NB4 (cell line): ENCODE measurements around the gene HDAC11.
"Not testable (repeated sequence)": the region's sequence is repeated elsewhere in the genome, so short reads cannot be mapped to it uniquely, and the experiment has no call there.

Experiments used
- DNase-seq: peaks from one replicate; pipeline ENCODE4 v3.0.0; 2010; ENCODE audit warnings: low read depth
- H3K4me3 ChIP-seq: one replicate; pipeline ENCODE4 v1.5.1; 2011; ENCODE audit warnings: mild to moderate bottlenecking, low read depth, low read length, moderate library complexity
- MYC ChIP-seq: IDR thresholded peaks from 2 replicates; pipeline ENCODE4 v1.6.1; 2011; ENCODE audit warnings: low read depth, low read length
- POLR2A ChIP-seq: IDR thresholded peaks from 2 replicates; pipeline ENCODE4 v1.6.1; 2011; ENCODE audit warnings: mild to moderate bottlenecking; ENCODE audit not compliant: insufficient read length; ENCODE audit errors: extremely low read depth
- TF ChIP-seq, protein P1 (sequence below): IDR thresholded peaks from 2 replicates; pipeline ENCODE4 v1.6.1; 2011; ENCODE audit warnings: low read depth, low read length
- TF ChIP-seq, protein P2 (sequence below): IDR thresholded peaks from one replicate; pipeline ENCODE4 v1.5.1; 2012; ENCODE audit warnings: low read depth, low read length

HDAC11 gene

DNA sequence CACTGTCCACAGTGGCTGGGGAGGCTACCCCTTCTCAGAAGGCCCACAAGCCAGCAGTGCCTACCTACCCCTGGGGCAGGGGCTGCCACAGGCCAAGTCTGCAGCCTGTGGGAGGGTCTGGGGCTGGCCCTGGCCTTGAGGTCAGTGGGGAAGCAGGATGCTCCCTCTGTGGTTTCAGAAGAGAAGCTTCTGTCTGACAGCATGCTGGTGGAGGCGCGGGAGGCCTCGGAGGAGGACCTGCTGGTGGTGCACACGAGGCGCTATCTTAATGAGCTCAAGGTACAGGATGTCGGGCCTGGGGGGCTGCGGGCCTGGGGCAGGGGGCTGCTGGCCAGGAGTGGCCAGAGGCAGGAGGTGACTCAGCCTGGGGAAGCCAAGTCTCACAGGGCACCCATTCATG lies 3.2 kb downstream of the HDAC11 start:
- DNase-seq = no peak
- TF ChIP-seq, protein P1, sequence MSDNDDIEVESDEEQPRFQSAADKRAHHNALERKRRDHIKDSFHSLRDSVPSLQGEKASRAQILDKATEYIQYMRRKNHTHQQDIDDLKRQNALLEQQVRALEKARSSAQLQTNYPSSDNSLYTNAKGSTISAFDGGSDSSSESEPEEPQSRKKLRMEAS = no peak
- TF ChIP-seq POLR2A = no peak
- no peak for TF ChIP-seq MYC
- TF ChIP-seq, protein P2, sequence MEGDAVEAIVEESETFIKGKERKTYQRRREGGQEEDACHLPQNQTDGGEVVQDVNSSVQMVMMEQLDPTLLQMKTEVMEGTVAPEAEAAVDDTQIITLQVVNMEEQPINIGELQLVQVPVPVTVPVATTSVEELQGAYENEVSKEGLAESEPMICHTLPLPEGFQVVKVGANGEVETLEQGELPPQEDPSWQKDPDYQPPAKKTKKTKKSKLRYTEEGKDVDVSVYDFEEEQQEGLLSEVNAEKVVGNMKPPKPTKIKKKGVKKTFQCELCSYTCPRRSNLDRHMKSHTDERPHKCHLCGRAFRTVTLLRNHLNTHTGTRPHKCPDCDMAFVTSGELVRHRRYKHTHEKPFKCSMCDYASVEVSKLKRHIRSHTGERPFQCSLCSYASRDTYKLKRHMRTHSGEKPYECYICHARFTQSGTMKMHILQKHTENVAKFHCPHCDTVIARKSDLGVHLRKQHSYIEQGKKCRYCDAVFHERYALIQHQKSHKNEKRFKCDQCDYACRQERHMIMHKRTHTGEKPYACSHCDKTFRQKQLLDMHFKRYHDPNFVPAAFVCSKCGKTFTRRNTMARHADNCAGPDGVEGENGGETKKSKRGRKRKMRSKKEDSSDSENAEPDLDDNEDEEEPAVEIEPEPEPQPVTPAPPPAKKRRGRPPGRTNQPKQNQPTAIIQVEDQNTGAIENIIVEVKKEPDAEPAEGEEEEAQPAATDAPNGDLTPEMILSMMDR = no peak
- H3K4me3 ChIP-seq = no peak overlapping the region

DNA sequence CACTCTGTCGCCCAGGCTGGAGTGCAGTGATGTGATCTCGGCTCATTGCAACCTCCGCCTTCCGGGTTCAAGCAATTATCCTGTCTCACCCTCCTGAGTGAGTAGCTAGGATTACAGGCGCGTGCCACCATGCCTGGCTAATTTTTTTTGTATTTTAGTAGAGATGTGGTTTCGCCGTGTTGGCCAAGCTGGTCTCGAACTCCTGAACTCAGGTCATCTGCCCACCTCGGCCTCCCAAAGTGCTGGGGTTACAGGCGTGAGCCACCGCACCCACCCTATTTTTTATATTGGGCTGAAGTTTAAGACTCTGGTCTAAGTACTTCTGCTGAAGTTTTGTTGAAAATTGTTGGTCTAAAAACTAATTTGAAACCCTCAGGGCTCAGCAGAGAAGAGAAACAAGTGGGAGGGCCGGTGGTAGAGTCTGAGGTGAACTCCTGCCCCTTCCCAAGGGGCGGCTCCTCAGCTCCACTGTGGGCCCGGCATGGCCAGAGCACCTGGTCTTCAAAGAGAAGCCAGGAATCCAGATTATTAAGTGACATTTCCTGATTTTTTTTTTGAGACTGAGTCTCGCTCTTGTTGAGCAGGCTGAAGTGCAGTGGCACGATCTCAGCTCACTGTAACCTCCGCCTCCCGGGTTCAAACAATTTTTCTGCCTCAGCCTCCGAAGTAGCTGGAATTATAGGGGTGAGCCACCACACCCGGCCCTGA lies 4.0 kb downstream of the HDAC11 start:
- H3K4me3 ChIP-seq = no peak overlapping the region
- no peak for DNase-seq
- no peak for TF ChIP-seq MYC
- TF ChIP-seq POLR2A = no peak
- TF ChIP-seq, protein P1 = no peak
- TF ChIP-seq, protein P2 = no peak

DNA sequence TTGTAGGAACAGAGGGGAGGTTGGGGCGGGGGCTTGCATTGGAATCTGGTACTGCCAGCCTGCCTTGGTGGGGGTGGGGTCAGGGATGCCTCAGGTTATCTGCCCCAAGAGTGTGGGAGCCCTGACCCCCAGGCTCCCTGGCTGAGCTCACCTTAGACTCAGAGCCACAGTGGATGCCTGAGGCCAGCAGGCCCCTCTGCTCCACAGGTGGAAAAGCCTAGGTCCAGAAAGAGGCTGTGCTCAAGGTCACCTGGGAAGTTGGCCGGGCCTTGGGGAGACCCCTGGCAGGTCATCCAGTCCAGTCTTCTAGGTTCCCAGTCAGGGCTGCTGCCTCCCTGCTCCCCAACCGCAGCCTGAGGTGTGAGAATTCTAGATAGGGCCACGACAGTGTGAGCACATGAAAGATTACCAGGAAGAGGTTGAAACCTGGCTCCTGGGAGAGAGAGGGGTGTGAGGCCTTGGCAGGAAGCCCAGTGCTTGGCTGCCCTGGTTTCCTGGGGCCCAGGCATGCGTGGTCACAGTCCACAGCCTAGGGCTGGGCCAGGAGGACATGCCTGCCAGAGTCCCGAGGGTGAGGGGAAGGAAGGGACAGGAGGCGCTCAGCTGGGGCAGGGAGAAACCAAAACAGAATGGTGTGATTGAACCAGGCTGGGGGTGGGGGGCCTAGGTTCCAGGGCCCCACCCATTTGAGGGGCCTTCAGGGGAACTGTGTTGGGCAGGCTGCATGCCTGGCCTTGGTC lies 4.9 kb downstream of the HDAC11 start:
- TF ChIP-seq, protein P1 = no peak
- TF ChIP-seq, protein P2 = no peak
- TF ChIP-seq MYC (no peak), POLR2A (no peak)
- no peak overlapping the region for H3K4me3 ChIP-seq
- DNase-seq = peak; percentile 41

DNA sequence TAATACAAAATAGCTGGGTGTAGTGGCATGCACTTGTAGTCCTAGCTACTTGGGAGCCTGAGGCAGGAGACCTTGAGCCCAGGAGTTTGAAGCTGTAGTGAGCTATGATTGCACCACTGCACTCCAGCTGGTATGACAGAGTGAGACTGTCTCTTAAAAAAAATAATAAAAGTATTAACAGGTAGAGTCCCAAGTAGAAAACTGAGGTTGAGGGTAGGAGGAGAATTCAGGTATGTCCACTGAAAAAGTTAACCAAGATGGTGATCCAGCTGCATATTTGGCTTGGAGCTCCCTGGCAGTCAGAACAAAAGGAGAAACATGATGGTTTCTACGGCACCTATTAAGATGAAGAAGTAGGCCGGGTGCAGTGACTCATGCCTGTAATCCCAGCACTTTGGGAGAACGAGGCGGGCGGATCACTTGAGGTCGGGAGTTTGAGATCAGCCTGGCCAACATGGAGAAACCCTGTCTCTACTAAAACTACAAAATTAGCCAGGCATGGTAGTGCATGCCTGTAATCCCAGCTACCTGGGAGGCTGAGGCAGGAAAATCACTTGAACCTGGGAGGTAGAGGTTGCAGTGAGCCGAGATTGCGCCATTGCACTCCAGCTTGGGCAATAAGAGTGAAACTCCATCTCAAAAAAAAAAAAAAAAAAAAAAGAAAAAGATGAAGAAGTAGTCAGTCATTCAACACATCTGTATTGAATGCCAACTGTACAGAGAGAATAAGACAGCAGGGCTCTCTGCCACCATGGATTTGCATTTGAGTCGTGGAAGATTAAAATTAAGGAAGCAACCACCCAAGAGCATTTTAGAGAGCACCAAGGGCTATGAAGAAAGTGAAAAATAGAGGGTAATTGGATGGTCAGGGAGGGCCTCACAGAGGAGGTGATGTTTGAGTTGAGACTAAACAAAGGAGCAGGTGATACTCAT lies 5.8 kb downstream of the HDAC11 start:
- not testable (repeated sequence) for H3K4me3 ChIP-seq
- peak; percentile 53 for DNase-seq

DNA sequence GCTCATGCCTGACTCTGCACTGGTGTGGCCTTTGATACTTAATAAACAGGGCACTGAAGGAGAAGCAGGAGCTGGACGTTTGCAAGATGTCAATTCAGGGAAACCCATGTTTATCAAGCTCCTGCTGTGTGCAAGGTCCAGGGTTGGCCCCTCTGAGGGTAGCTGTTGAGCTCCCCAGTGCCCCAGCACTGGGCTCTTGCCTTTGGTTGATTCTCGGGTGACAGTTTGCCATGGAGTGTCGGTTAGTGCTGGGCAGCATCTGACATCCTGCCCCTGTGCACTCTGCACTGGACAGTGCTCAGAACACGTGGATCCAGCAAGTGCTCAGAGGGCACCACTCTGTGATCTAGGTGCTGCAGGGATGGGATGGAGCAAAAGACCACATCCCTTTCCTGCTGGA lies 7.3 kb downstream of the HDAC11 start:
- TF ChIP-seq, protein P2 = no peak
- no peak for TF ChIP-seq MYC
- TF ChIP-seq, protein P1 = no peak
- no peak for TF ChIP-seq POLR2A
- DNase-seq = no peak
- no peak overlapping the region for H3K4me3 ChIP-seq
